COLO668 (cell line): Measurements from ENCODE around the gene CENPP.

Source experiments
- DNase-seq: peaks from one replicate; lab custom pipeline; 2025; ENCODE audit not compliant: unreplicated experiment; lab: John Stamatoyannopoulos, UW

CENPP gene

GRCh38 chr9:92668746-92669526 is 343.2 kb downstream of the CENPP start:
- DNase-seq: peak; percentile 21

- DNase-seq: peak; percentile 35
Observed at GRCh38 chr9:92669527-92669889, 343.8 kb downstream of the CENPP start.
